GM03348 (cell line): ENCODE data around the gene BCAR3.
"Not testable (repeated sequence)": the region's sequence is repeated elsewhere in the genome, so short reads cannot be mapped to it uniquely, and the experiment has no call there.

Experiments
- DNase-seq: peaks from one replicate; pipeline ENCODE4 v3.0.0; 2012; ENCODE audit warnings: low spot score

Gene BCAR3

GRCh38 chr1:93596329-93597089 is 85.1 kb downstream of the BCAR3 start:
- DNase-seq, result no peak

GRCh38 chr1:93595743-93596142 is 85.9 kb downstream of the BCAR3 start:
- no peak for DNase-seq

- DNase-seq, result peak; percentile 58
Measured at GRCh38 chr1:93595266-93595665, 86.4 kb downstream of the BCAR3 start.

GRCh38 chr1:93594603-93594880 is 87.1 kb downstream of the BCAR3 start:
- DNase-seq, result no peak

DNA sequence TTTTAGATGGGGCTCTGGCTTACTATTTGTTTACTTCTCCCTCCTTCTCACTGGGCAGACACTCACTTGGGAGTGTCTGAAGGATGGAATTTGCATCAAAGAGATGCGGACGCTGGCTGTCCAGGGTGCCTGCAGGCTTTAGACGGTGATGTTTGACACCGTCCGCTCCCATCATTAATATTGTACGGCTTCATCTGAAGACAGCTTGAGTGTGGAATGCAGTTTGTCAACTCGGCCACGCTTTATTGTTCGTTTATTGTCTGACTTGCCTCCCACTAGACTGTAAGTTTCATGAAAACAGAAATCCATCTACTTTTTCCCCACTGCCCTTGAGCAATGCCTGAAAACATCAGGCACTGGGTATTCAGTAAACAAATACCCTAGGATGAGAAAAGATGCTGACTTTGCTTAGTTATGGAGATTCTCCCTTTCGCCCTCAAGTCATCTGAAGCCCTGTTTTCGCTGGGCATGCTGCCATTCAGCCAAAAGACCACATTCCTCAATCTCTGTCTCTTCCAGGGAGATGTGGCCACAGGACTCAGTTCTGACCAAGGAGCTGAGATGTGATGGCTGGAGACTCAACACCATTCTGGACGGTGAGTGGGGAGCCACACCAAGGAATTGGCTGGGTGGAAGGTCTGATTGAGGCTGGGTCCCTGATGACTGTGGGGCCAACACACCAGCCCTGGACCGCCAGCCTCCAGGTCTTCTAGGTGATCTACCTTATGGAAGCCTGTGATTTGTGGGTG is 87.6 kb downstream of the BCAR3 start:
- DNase-seq, result no peak

- no peak for DNase-seq
Measured at GRCh38 chr1:93592551-93592949, 89.1 kb downstream of the BCAR3 start.

DNA sequence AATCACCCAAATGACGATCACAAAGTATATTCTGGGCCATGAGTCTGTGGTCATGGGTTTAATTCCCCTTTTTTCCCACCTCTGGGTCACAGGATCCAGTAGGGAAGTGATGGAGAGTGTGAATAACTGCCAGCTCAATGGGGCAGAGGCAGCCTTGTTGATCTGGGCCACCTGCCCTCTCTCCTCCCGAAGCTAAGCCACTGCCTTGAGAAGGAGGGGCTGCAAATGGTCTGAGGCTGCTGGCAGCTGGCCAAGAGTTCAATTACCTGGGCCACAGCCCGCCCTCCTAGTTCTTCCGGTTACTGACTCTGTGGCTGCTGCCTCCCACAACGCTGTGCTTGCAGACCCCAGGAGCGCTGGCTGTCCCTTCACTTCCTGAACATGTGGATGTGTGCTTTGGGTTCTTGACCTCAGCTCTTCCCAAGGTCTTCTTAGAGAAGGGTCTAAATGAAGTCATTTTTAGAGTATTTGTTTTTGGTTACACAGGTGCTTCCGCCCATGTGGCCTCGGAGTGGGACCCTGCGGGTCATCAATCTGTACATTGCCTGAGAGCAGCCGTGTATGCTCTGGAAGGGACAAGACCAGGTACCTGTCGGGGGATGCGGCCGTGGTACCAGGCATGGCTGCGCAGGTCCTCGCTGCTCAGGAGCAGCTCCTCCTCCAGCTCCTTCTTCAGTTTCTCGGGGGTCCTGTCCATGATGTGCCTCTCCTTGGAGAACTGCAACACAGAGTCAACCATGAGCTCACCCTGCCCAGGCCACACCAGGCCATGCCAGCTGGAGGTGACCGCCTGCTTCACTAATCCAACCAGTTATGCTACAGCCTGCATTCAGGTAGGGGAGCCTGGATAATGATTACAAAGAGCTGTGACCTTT is 89.7 kb downstream of the BCAR3 start:
- DNase-seq, result no peak

DNA sequence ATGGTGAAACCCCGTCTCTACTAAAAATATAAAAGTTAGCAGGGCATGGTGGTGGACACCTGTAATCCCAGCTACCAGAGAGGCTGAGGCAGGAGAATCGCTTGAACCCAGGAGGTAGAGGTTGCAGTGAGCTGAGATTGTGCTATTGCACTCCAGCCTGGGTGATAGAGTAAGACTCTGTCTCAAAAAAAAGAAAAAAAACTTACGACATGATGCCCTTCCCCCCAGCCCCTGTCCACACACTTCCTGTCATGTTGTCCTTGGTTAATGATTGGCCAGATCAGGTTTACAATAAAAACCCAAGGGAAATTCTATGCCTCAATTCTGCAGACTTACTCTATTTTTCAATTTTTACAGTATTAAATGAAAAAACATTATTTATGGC is 90.4 kb downstream of the BCAR3 start:
- DNase-seq, result not testable (repeated sequence)

- no peak for DNase-seq
Measured at GRCh38 chr1:93588955-93589354, 92.7 kb downstream of the BCAR3 start.

- no peak for DNase-seq
Measured at GRCh38 chr1:93588206-93588605, 93.4 kb downstream of the BCAR3 start.

- no peak for DNase-seq
Measured at GRCh38 chr1:93587354-93587753, 94.3 kb downstream of the BCAR3 start.

- no peak for DNase-seq
Measured at GRCh38 chr1:93585059-93585966, 96.3 kb downstream of the BCAR3 start.

DNA sequence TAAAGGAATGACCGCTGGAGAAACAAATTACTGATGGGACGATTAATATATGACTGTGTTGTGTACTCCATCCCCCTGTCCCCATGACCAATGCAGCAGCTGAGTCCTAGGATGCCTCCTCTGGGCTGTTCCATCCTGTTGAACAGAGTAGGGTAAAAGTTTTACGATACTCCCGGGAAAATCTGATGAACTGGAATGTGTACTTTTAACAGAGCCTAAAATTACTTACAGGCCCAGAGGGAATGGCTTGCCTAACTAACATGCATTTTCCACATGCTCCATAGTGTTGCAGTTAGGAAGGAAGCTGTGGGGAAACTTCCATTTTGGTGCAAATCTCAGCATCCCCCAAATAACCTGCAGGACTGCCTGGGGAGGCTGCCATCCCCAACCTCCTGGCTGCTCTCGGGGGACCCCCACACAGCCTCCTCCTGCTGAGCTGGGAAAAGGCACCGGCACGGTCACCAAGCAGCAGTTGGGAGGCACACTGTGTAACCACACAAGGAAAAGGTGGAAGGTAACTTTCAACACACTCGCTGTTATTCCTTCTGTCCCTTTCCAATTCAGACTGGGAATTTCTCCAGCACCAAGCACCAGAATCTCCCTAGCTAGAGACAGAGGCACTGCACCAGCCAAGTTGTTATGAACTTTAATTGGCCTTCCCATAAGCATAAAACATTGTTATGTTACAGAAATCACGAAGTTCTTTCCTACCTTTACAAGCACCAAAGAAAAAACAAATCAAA is 97.2 kb downstream of the BCAR3 start:
- no peak for DNase-seq

DNA sequence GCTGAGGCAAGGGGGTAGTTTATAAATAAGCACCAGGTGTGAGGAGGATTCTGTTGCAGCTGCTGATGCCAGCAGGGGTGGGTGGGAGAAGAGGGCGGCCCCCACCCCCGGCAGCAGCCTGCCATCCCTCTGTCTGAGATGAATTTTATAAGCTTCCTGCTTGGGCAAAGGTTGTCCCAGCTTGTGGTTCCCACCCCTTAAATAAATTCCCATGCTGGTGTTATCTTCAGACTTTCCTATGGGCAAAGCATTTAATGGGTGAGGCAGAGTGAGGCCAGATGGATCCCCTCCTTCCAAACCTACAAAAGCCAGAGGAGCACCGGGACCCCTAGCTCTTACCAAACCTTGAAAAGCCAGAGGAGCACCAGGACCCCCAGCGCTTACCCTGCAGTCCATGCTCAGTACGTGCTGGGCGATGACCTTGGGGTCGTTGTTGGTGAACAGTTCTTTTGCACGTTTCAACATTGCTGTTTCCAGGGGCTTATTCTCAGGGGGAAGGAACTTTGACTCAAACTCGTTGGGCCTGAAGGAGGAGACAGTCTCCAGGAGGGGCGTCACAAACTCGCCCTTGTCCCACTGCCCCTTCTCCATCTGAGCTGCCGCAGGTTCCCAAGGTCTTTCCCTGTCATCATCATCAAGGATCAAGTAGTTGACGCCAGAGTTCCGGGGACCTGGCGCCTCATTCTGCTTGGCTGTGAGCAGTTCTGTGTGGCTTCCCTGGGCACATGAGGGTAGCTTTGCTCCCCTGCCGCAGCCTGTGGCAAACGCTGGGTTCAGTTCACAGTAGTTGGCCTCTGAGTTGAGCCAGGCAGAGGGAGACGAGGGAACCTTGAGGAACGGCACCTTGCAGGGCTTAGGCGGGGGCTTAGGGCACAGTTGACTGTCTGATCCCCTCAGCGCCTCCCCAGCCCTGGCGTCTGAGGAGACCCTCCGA is 99.5 kb downstream of the BCAR3 start:
- no peak for DNase-seq

DNA sequence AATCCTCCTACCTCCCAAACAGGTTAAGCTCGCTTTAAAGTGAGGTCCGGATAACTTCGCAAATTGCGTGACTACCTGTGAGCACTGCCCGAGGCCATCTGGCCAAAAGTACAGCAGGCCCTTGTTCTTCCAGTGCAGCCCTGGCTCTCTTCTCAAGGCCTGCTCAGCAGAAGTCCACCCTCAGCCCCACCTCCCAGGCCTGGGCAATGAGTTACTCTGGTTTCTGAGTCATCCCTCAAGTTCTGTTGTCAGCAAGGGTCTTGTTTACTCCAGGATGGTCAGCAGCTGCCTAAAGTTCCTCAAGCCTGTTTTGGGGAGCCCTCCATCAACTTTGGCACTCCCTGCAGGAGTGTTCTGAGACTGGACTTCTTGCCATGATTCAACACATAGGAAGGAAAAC is 101.7 kb downstream of the BCAR3 start:
- DNase-seq, result peak; percentile 74

- DNase-seq, result no peak
Measured at GRCh38 chr1:93578911-93579825, 102.5 kb downstream of the BCAR3 start.

DNA sequence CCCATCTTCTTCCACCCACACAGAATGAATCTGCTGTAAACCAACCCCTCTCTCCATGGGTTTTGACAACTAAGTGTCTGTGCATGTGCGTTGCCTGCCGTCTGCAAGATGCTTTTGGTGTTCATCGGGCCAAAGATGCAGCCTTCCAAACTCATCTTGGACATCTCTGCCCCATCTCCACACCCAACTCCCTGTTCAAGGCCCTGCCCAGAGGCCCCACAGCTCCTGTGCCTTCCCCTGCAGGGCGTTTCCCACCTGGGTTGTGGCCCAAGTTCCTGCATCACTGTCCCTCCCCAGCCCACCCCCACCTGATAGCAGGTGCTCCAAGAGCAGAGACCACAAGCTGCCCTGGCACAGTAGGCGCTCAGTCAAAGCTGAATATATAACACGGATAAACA is 103.2 kb downstream of the BCAR3 start:
- DNase-seq, result no peak

DNA sequence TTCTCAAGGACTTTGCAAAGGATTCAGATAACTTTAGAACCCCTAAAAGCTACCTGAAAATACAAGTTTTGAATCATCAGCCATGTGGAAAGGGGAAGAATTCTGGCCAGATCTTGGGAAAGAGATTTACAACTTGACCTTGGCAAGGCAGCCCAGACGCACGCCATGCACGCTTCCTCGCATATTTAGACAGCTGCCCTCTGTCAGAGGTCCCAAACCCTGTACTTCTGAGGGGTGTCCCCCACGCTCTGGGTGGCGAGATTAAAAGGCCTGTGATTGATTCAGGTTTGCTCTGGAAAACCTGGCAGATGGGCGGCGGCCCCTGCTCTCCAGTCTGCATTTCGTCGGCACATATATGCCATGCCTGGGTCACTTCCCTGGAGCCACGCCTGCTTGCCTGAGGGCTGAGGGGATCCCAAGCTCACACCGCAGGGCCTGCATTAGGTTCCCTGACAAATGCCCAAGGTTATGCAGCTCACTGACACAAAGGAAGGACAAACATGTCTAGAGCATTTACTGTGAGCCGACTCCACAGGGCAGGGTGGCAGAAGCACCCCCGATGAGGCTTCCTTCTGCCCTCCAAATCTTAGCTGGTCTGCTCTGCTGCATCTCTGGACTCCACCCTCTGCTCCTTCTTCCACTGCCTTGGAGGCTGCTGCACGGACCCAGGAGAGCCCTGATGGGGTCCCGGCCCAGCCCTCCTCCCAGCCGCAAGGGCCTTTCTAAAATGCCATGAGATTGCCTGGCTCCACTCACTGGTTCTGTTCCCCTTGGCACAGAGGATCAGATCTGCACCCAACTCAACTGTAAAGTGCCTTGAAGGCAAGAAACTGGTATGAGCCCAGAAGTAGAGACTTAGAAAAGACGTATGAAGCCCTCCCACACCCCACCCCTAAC is 103.9 kb downstream of the BCAR3 start:
- DNase-seq, result no peak
